Caco-2 (cell line): Measurements from ENCODE around the gene SLC27A6. TPM values are rescaled to one million over a fixed set of nuclear protein-coding genes. Genes with fewer than 3 reads are reported as not detected.

ENCODE experiments used
- BruUV-seq: library from RNA; stranded (reverse); fragments of 400-500 nt; replicated peaks from 2 replicates; lab custom pipeline; 2021; lab: Mats Ljungman, UMichigan
- CTCF ChIA-PET: fragments of 300-600 bp; sonication (Branson Sonifier 250); formaldehyde crosslinking; loops from one replicate; lab custom pipeline; 2022; ENCODE audit warnings: antibody characterized with exemption; lab: Charles Lee
- POLR2A ChIA-PET: fragments of 300-600 bp; sonication (Branson Sonifier 250); formaldehyde crosslinking; loops from one replicate; lab custom pipeline; 2022; ENCODE audit warnings: antibody characterized with exemption; lab: Charles Lee
- DNase-seq, 2 experiments: peaks; one replicate each; pipeline versions ENCODE4 v3.0.0 to v3.0.0-alpha.2; 2020 to 2022
- H3K27me3 ChIP-seq: replicated peaks from 2 replicates; pipeline ENCODE4 v1.6.0; 2011; ENCODE audit warnings: low read length; ENCODE audit not compliant: control insufficient read depth, insufficient read depth
- H3K36me3 ChIP-seq: 2 replicates; pipeline ENCODE4 v1.5.1; 2011; ENCODE audit warnings: low read length; ENCODE audit not compliant: control insufficient read depth, insufficient read depth
- H3K4me1 ChIP-seq: fragments of 250-450 bp; sonication (Bioruptor Pico); 2 replicates; pipeline ENCODE4 v1.5.1; 2020; ENCODE audit warnings: mild to moderate bottlenecking
- H3K4me3 ChIP-seq: 2 replicates; pipeline ENCODE4 v1.5.1; 2011; ENCODE audit warnings: low read depth, mild to moderate bottlenecking, control low read depth, low read length
- H3K9me3 ChIP-seq: fragments of 250-450 bp; sonication (Bioruptor Pico); 2 replicates; pipeline ENCODE4 v1.5.1; 2020; ENCODE audit warnings: mild to moderate bottlenecking, moderate library complexity
- H3K27ac Mint-ChIP-seq: one replicate; pipeline ENCODE4 v1.8.0; 2022; ENCODE audit warnings: mixed read lengths; ENCODE audit not compliant: unreplicated experiment
- H3K27me3 Mint-ChIP-seq: one replicate; pipeline ENCODE4 v1.8.0; 2022; ENCODE audit warnings: mixed read lengths; ENCODE audit not compliant: insufficient read depth, unreplicated experiment
- H3K36me3 Mint-ChIP-seq: one replicate; pipeline ENCODE4 v1.8.0; 2022; ENCODE audit warnings: mild to moderate bottlenecking, mixed read lengths; ENCODE audit not compliant: insufficient read depth, unreplicated experiment
- H3K4me1 Mint-ChIP-seq: one replicate; pipeline ENCODE4 v1.8.0; 2022; ENCODE audit warnings: low read depth, mixed read lengths; ENCODE audit not compliant: unreplicated experiment
- H3K4me3 Mint-ChIP-seq: one replicate; pipeline ENCODE4 v1.8.0; 2022; ENCODE audit warnings: mild to moderate bottlenecking, moderate library complexity, mixed read lengths; ENCODE audit not compliant: unreplicated experiment
- H3K9me3 Mint-ChIP-seq: one replicate; pipeline ENCODE4 v1.8.0; 2022; ENCODE audit warnings: mixed read lengths; ENCODE audit not compliant: unreplicated experiment
- CTCF ChIP-seq, 2 experiments: fragments of 200-600 bp in 1 of 2; IDR thresholded peaks; 1 replicate in 1 of 2; 2 replicates in 1 of 2; pipeline versions ENCODE4 v1.5.1 to v1.8.0; 2011 to 2022; ENCODE audit warnings: antibody characterized with exemption in 1 of 2, control low read depth in 1 of 2, inconsistent platforms in 1 of 2, low read depth in 1 of 2, low read length in 1 of 2, mild to moderate bottlenecking in 1 of 2, moderate library complexity in 1 of 2; ENCODE audit not compliant: insufficient read depth in 1 of 2, severe bottlenecking in 1 of 2, unreplicated experiment in 1 of 2
- intact Hi-C: fragments of 100-400 bp; cut with micrococcal nuclease; formaldehyde crosslinking; loops from one replicate; pipeline ENCODE4 v1.10.0; 2022; ENCODE audit not compliant: unreplicated experiment
- total RNA-seq: library from RNA; stranded (reverse); gene quantifications from 2 replicates; pipeline ENCODE4 v1.2.3, GENCODE V29; 2022

The SLC27A6 gene
- total RNA-seq, 1 experiment from 2014 or later = not detected

DNA sequence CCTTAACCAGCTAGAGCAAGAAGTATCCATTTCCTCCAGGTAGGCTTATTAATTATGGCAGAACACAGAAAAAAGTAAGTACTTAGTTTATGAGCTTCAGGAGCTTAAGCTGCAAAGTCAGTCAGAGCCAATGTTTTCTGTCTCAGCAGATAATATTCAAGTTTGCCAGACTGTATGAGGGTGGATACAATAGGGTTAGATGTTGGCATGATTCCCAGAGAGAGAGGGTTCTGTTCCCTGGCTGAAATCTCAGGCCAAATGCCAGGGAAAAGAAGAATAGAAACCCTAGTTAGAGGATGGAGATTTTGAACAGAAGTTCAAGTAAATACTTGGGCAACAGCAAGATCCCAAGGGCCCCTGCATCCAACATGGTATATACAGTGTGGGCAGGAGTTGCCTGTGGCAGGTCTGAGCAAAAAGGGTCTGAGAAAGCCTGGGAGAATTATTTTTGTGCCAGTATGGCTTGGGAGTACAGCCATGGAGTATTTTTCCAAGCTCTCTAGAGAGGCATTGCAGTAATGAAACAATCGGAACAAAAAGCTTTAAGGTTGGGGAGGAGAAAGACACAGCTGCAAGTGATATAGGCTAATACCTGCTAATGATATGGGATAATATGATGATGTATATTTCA, 98.3 kb downstream of the SLC27A6 start:
- H3K4me1 Mint-ChIP-seq = no peaks in the 10 kb centered on the region
- H3K27ac Mint-ChIP-seq = no peak overlapping the region
- no peaks in the 10 kb centered on the region for H3K4me1 ChIP-seq
- no peaks in the 10 kb centered on the region for H3K36me3 Mint-ChIP-seq
- no peak for DNase-seq
- H3K4me3 Mint-ChIP-seq = no peak overlapping the region
- CTCF ChIA-PET = no interaction called here
- peaks cover 1% of the 10 kb centered on the region for H3K9me3 Mint-ChIP-seq
- TF ChIP-seq CTCF (IDR thresholded peaks at IDR 0.05; ENCODE audit: insufficient read depth in 1 of 2, low read depth in 1 of 2, low read length in 1 of 2, severe bottlenecking in 1 of 2, unreplicated experiment in 1 of 2) = no peak
- H3K27me3 Mint-ChIP-seq = peaks cover 12% of the 10 kb centered on the region
- no peaks in the 10 kb centered on the region for H3K27me3 ChIP-seq
- H3K4me3 ChIP-seq = no peak overlapping the region
- POLR2A ChIA-PET = no interaction called here
- no peaks in the 10 kb centered on the region for H3K9me3 ChIP-seq
- intact Hi-C loops = no loop called here
- H3K36me3 ChIP-seq = no peaks in the 10 kb centered on the region
- no TSS peak for BruUV-seq

- H3K27me3 ChIP-seq = no peaks in the 10 kb centered on the region
- no peaks in the 10 kb centered on the region for H3K9me3 Mint-ChIP-seq
- no peaks in the 10 kb centered on the region for H3K4me1 ChIP-seq
- POLR2A ChIA-PET = no interaction called here
- H3K4me1 Mint-ChIP-seq = no peaks in the 10 kb centered on the region
- TF ChIP-seq CTCF (IDR thresholded peaks at IDR 0.05; ENCODE audit: insufficient read depth in 1 of 2, low read depth in 1 of 2, low read length in 1 of 2, severe bottlenecking in 1 of 2, unreplicated experiment in 1 of 2) = no peak
- H3K4me3 ChIP-seq = no peak overlapping the region
- H3K36me3 Mint-ChIP-seq = no peaks in the 10 kb centered on the region
- no peaks in the 10 kb centered on the region for H3K9me3 ChIP-seq
- no peaks in the 10 kb centered on the region for H3K36me3 ChIP-seq
- no TSS peak for BruUV-seq
- intact Hi-C loops = no loop called here
- CTCF ChIA-PET = interaction anchor here (0.5 kb wide), 1 partner anchor 60 kb away, joined by 4 read pairs; no protein-coding TSS in a partner anchor
- H3K27ac Mint-ChIP-seq = no peak overlapping the region
- no peak overlapping the region for H3K4me3 Mint-ChIP-seq
- DNase-seq = no peak
- peaks cover 7% of the 10 kb centered on the region for H3K27me3 Mint-ChIP-seq
These were observed 100.4 kb downstream of the SLC27A6 start for GRCh38 chr5:129065721-129066120.

- Histone ChIP-seq H3K4me3 (no peak overlapping the region), H3K4me1 (no peaks in the 10 kb centered on the region), H3K36me3 (no peaks in the 10 kb centered on the region), H3K27me3 (no peaks in the 10 kb centered on the region), H3K9me3 (no peaks in the 10 kb centered on the region)
- Mint-ChIP-seq H3K4me3 (no peak overlapping the region), H3K27ac (no peak overlapping the region), H3K9me3 (no peaks in the 10 kb centered on the region), H3K27me3 (peaks cover 7% of the 10 kb centered on the region), H3K4me1 (no peaks in the 10 kb centered on the region), H3K36me3 (no peaks in the 10 kb centered on the region)
- POLR2A ChIA-PET = no interaction called here
- no TSS peak for BruUV-seq
- no peak for TF ChIP-seq CTCF (IDR thresholded peaks at IDR 0.05; ENCODE audit: insufficient read depth in 1 of 2, low read depth in 1 of 2, low read length in 1 of 2, severe bottlenecking in 1 of 2, unreplicated experiment in 1 of 2)
- intact Hi-C loops = no loop called here
- CTCF ChIA-PET = no interaction called here
- no peak for DNase-seq
These were observed 102.5 kb downstream of the SLC27A6 start for GRCh38 chr5:129067745-129068144.
